ENCODE data around the gene NDOR1. TPM values are rescaled to one million over a fixed set of nuclear protein-coding genes. Genes with fewer than 3 reads are reported as not detected.
A peak's percentile ranks its signal among the peaks of the same experiment; 100 is the strongest.
"Not testable (repeated sequence)": the region's sequence is repeated elsewhere in the genome, so short reads cannot be mapped to it uniquely, and the experiment has no call there.

NDOR1 gene
- total RNA-seq, 1 donor from 2014 or later, result 42.4 TPM

- Mint-ChIP-seq H3K27me3 (ENCODE audit: insufficient read depth) (peaks cover 2% of the 10 kb centered on the region), H3K4me1 (ENCODE audit: low read depth) (peaks cover 5% of the 10 kb centered on the region), H3K4me3 (peak overlapping the region; percentile 90), H3K36me3 (ENCODE audit: low read depth) (peaks cover 11% of the 10 kb centered on the region), H3K27ac (peak overlapping the region; percentile 71), H3K9me3 (no peaks in the 10 kb centered on the region)
- intact Hi-C loops (cut with micrococcal nuclease), result no loop called here
- DNase-seq (ENCODE audit: low spot score), result no peak
Observed at GRCh38 chr9:137256856-137257255, 51.4 kb downstream of the NDOR1 start.

- H3K36me3 Mint-ChIP-seq (ENCODE audit: low read depth), result peaks cover 12% of the 10 kb centered on the region
- H3K4me1 Mint-ChIP-seq (ENCODE audit: low read depth); H3K27ac Mint-ChIP-seq; DNase-seq (ENCODE audit: low spot score); H3K4me3 Mint-ChIP-seq; H3K27me3 Mint-ChIP-seq (ENCODE audit: insufficient read depth); intact Hi-C loops (cut with micrococcal nuclease); H3K9me3 Mint-ChIP-seq: not testable (repeated sequence)
Observed at GRCh38 chr9:137262173-137262908, 56.8 kb downstream of the NDOR1 start.

GRCh38 chr9:137262909-137263285 lies 57.4 kb downstream of the NDOR1 start:
- Mint-ChIP-seq H3K27ac (no peak overlapping the region), H3K4me1 (ENCODE audit: low read depth) (no peaks in the 10 kb centered on the region), H3K4me3 (no peak overlapping the region), H3K9me3 (no peaks in the 10 kb centered on the region), H3K27me3 (ENCODE audit: insufficient read depth) (no peaks in the 10 kb centered on the region), H3K36me3 (ENCODE audit: low read depth) (peaks cover 15% of the 10 kb centered on the region)
- DNase-seq (ENCODE audit: low spot score), result no peak
- intact Hi-C loops (cut with micrococcal nuclease), result no loop called here

GRCh38 chr9:137263506-137263905 lies 58.0 kb downstream of the NDOR1 start:
- no peak overlapping the region for H3K27ac Mint-ChIP-seq
- H3K36me3 Mint-ChIP-seq (ENCODE audit: low read depth), result peaks cover 17% of the 10 kb centered on the region
- intact Hi-C loops (cut with micrococcal nuclease), result no loop called here

GRCh38 chr9:137264067-137264466 lies 58.6 kb downstream of the NDOR1 start:
- Mint-ChIP-seq H3K36me3 (ENCODE audit: low read depth) (peaks cover 15% of the 10 kb centered on the region), H3K27ac (no peak overlapping the region), H3K4me3 (no peak overlapping the region), H3K27me3 (ENCODE audit: insufficient read depth) (no peaks in the 10 kb centered on the region), H3K4me1 (ENCODE audit: low read depth) (no peaks in the 10 kb centered on the region), H3K9me3 (no peaks in the 10 kb centered on the region)
- intact Hi-C loops (cut with micrococcal nuclease), result no loop called here
- DNase-seq (ENCODE audit: low spot score), result no peak

More at GRCh38 chr9:137263506-137263905, 58.0 kb downstream of the NDOR1 start:
- H3K9me3 Mint-ChIP-seq, result no peaks in the 10 kb centered on the region
- no peak overlapping the region for H3K4me3 Mint-ChIP-seq
- H3K4me1 Mint-ChIP-seq (ENCODE audit: low read depth), result no peaks in the 10 kb centered on the region
- DNase-seq (ENCODE audit: low spot score), result no peak
- H3K27me3 Mint-ChIP-seq (ENCODE audit: insufficient read depth), result no peaks in the 10 kb centered on the region

GRCh38 chr9:137265496-137266161 lies 60.1 kb downstream of the NDOR1 start:
- no peak overlapping the region for H3K27ac Mint-ChIP-seq
- intact Hi-C loops (cut with micrococcal nuclease), result no loop called here
- DNase-seq (ENCODE audit: low spot score), result no peak
- no peaks in the 10 kb centered on the region for H3K9me3 Mint-ChIP-seq
- H3K36me3 Mint-ChIP-seq (ENCODE audit: low read depth), result peaks cover 12% of the 10 kb centered on the region
- H3K4me3 Mint-ChIP-seq, result no peak overlapping the region
- H3K27me3 Mint-ChIP-seq (ENCODE audit: insufficient read depth), result no peaks in the 10 kb centered on the region
- no peaks in the 10 kb centered on the region for H3K4me1 Mint-ChIP-seq (ENCODE audit: low read depth)

- Mint-ChIP-seq H3K36me3 (ENCODE audit: low read depth) (peaks cover 12% of the 10 kb centered on the region), H3K9me3 (no peaks in the 10 kb centered on the region), H3K4me1 (ENCODE audit: low read depth) (peaks cover under 1% of the 10 kb centered on the region), H3K4me3 (no peak overlapping the region), H3K27ac (no peak overlapping the region), H3K27me3 (ENCODE audit: insufficient read depth) (no peaks in the 10 kb centered on the region)
- intact Hi-C loops (cut with micrococcal nuclease), result no loop called here
- no peak for DNase-seq (ENCODE audit: low spot score)
Observed at GRCh38 chr9:137266162-137266527, 60.6 kb downstream of the NDOR1 start.

Other genes with a start within 250 kb of the NDOR1 start
- gene PTGDS, start 228.2 kb upstream of the NDOR1 start, total RNA-seq, result 0.36 TPM in 1 of 2 replicates, not detected in the other
- gene LCNL1, start 222.7 kb upstream of the NDOR1 start, total RNA-seq, result not detected in 2 replicates
- 79.4 and 84.5 TPM in 2 replicates for gene PAXX, start 213.3 kb upstream of the NDOR1 start, total RNA-seq
- not detected in 2 replicates for gene CLIC3, start 209.1 kb upstream of the NDOR1 start, total RNA-seq
- 25.7 and 26.9 TPM in 2 replicates for gene ABCA2, start 177.5 kb upstream of the NDOR1 start, total RNA-seq
- 0.16 and 0.22 TPM in 2 replicates for gene FUT7, start 173.6 kb upstream of the NDOR1 start, total RNA-seq
- gene NPDC1, start 159.5 kb upstream of the NDOR1 start, total RNA-seq, result 78.2 and 80.1 TPM in 2 replicates
- gene ENTPD2, start 151.6 kb upstream of the NDOR1 start, total RNA-seq, result not detected in 2 replicates
- gene SAPCD2, start 135.1 kb upstream of the NDOR1 start, total RNA-seq, result 23.9 and 25.1 TPM in 2 replicates
- gene UAP1L1, start 128.2 kb upstream of the NDOR1 start, total RNA-seq, result 13.9 and 14.9 TPM in 2 replicates
- gene MAN1B1, start 118.7 kb upstream of the NDOR1 start, total RNA-seq, result 48.1 and 53.6 TPM in 2 replicates
- gene DPP7, start 91.0 kb upstream of the NDOR1 start, total RNA-seq, result 371 and 394 TPM in 2 replicates
- 0.05 TPM in 2 replicates for gene GRIN1, start 66.5 kb upstream of the NDOR1 start, total RNA-seq
- 0.21 TPM in 1 of 2 replicates, not detected in the other for gene LRRC26, start 35.6 kb upstream of the NDOR1 start, total RNA-seq
- not detected in 2 replicates for gene TMEM210, start 33.6 kb upstream of the NDOR1 start, total RNA-seq
- 62.5 and 63.6 TPM in 2 replicates for gene ANAPC2, start 17.1 kb upstream of the NDOR1 start, total RNA-seq
- 101 and 105 TPM in 2 replicates for gene SSNA1, start 17.0 kb upstream of the NDOR1 start, total RNA-seq
- 15.6 and 17.2 TPM in 2 replicates for gene TPRN, start 5.0 kb upstream of the NDOR1 start, total RNA-seq
- gene TMEM203, start 52 bp upstream of the NDOR1 start, total RNA-seq, result 40.5 and 41.5 TPM in 2 replicates
- 9.3 and 11.0 TPM in 2 replicates for gene RNF208, start 16.5 kb downstream of the NDOR1 start, total RNA-seq
- 0.49 and 0.60 TPM in 2 replicates for gene CYSRT1, start 19.5 kb downstream of the NDOR1 start, total RNA-seq
- gene RNF224, start 21.8 kb downstream of the NDOR1 start, total RNA-seq, result 0.29 TPM in 1 of 2 replicates, not detected in the other
- gene SLC34A3, start 25.2 kb downstream of the NDOR1 start, total RNA-seq, result not detected in 2 replicates
- 277 and 280 TPM in 2 replicates for gene TUBB4B, start 35.6 kb downstream of the NDOR1 start, total RNA-seq
- gene STPG3, start 45.6 kb downstream of the NDOR1 start, total RNA-seq, result 1.2 and 1.8 TPM in 2 replicates
- 70.8 and 72.1 TPM in 2 replicates for gene NELFB, start 49.6 kb downstream of the NDOR1 start, total RNA-seq
- gene TOR4A, start 72.0 kb downstream of the NDOR1 start, total RNA-seq, result 11.6 and 11.7 TPM in 2 replicates
- 15.2 and 15.4 TPM in 2 replicates for gene NRARP, start 96.6 kb downstream of the NDOR1 start, total RNA-seq
- gene EXD3, start 217.5 kb downstream of the NDOR1 start, total RNA-seq, result 4.8 and 4.9 TPM in 2 replicates
- 0.49 and 0.54 TPM in 2 replicates for gene NOXA1, start 217.7 kb downstream of the NDOR1 start, total RNA-seq
- not detected in 2 replicates for gene ENTPD8, start 235.7 kb downstream of the NDOR1 start, total RNA-seq

All from activated T-helper 1 cell treated with anti-CD3 and anti-CD28 coated beads, Interleukin-12 subunit alpha, Interleukin-12 subunit beta, Interleukin-2, Interleukin-4 antibody, amounts not matched to agents 30 ng/mL and 10 ng/mL and 1 ng/mL, durations not matched to agents 14 hours and 24 hours and 36 hours (primary cell).